Posterior cingulate gyrus (tissue), 11 donors: Measurements from ENCODE around the gene NPFFR1.

Experiments used
- DNase-seq, 10 donors: peaks; one replicate each; pipeline versions ENCODE4 v3.0.0 to v3.0.0-alpha.2; 2020 to 2021; ENCODE audit warnings: mixed read lengths in 3 of 10
- intact Hi-C: fragments of 100-400 bp; cut with DNase I; formaldehyde crosslinking; loops from one replicate; pipeline ENCODE4 v1.15.1; 2023

Gene NPFFR1, protein sequence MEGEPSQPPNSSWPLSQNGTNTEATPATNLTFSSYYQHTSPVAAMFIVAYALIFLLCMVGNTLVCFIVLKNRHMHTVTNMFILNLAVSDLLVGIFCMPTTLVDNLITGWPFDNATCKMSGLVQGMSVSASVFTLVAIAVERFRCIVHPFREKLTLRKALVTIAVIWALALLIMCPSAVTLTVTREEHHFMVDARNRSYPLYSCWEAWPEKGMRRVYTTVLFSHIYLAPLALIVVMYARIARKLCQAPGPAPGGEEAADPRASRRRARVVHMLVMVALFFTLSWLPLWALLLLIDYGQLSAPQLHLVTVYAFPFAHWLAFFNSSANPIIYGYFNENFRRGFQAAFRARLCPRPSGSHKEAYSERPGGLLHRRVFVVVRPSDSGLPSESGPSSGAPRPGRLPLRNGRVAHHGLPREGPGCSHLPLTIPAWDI

DNA sequence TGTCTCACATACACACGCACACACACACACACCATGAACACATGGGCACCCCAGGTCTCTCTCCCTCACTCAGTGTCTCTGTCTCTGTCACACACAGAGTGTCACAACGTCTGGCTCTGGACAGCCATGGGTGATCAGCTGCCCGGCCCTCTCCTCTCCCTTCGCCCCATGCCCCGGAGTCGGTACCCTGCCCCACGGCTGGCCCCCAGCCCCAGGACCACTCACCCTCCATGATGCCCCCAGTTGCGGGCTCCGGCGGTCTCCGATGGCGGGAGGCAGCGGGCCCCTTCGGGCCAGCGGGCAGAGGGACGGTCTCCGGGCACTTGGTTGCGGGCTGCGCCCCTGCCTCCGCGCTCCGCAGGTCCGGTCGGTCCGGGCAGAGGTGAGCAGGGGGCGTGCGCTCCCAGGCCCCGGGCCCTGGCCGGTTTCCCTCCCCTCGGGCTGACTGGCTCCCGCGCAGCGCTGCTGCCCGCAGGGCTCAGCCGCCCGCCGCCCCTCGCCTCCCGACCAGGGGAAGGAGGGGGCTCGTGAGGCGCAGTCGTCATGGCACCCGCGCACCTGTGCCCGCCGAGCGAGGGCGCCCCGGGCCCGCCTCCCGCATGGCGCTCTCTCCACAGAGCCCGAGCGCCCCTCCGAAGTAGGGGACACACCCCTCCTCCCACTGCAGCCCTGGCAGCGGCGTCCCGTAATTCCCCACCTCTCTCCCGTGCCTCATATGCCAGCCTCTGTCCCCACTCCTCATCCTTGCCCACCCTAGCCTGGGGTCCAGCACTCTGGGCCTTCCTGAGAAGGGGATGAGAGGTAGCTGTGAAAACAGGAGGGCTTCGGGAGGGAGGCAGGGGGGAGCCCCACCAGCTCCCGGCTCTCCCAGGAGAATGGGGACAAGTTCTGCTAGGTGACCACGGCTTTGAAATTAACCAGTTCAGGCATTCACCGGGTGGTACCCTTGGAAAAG, at the start of gene NPFFR1:
Gene NPFFR1 (minus strand): TSS at position 560 of the 955 bp plus-strand sequence. CDS start 328 bp downstream, at position 232.
- intact Hi-C loops, result no loop called here
- DNase-seq, result peak in 2 of 10 donors; percentile 19 to 81

DNA sequence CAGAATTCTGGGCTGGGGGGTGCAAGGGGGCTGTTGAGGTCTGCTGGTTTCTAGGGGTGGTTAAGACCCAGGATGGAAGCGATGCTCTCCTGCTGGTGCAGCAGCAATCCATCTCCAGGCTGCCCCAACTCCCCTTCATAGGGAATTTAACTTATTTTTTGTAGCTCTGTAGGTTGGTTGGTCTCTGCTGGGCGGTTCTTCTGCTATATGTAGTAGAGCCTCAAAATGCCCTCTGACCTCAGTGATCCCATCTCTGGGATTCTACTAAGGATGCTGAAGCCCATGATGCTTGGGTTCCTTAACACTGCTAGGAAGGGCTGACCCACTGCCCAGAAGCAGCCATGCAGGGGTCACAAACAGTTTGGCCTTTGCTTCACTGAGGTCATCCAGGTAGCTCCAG, 49.5 kb upstream of the NPFFR1 start:
- DNase-seq, result no peak
- intact Hi-C loops, result no loop called here

DNA sequence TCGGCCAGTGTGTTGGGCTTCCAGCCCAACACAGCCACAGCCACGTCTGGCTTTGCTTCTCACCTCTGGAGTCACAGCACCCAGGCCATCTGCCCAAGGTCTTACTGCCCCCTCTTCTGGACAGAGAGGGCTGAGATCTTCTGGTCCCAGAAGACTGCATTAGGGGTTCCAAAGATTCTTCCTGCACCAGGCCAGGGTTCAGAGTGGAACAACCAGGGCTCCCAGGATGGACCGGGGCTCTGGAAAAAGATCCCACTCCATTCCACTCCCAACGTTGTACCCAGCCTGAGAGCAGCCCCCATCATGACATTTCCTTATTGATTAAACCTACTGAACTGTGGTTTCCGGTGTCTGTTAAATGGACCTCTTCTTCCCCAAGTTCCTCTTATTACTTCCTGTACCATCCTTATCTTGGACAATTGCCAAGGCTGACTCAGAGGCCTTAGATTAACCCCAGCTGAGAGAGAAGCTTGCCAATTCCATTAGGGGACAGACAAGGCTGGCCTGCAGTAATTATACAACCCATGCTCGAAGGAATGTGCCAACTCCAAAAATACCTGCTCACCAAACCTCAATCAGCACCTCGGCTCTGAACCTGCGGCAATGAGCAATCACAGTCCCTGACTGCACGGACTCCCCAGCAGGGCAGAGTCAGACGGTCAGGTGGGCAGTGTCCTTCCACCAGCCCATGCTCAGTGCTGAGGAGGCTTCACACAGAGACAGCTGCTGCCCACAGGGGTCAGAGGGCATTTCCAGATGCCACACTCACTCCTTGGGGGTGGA, 47.9 kb upstream of the NPFFR1 start:
- intact Hi-C loops, result no loop called here
- DNase-seq, result peak in 2 of 10 donors; percentile 30 to 33

DNA sequence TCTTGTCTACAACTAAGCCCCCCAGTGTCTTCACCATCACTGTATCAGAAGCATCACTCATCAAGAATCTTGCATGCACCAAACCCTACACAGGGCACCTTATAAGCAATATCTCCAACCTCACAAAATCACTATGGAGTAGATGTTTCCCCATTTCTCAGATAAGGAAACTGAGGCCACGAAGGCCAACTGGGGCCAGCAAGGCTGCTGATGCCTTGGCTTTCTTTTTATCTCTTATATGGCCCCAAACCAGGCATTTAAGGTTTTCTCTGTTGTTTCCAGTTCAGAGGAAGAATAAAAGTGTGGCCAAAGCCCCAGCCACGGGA, 47.3 kb upstream of the NPFFR1 start:
- intact Hi-C loops, result no loop called here
- no peak for DNase-seq

DNA sequence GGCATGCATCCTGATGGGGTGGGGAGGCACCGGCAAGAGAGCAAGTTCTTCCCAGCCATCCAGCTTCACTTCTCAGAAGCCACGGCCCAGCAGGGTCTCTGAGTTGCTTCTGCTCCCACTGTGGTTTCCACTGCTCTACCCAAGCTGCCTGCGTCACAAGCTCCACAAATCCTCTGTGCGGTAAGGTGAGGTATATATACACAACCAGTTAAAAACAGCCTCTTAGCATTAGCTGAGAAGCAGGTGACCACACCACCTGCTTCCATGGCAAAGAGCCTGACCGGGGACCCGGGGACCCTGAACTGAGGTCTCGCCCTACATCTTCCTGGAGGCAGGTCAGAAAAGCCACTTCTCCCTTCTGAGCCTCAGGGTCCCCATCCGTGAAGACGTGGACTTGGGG, 46.9 kb upstream of the NPFFR1 start:
- DNase-seq, result no peak
- intact Hi-C loops, result no loop called here

DNA sequence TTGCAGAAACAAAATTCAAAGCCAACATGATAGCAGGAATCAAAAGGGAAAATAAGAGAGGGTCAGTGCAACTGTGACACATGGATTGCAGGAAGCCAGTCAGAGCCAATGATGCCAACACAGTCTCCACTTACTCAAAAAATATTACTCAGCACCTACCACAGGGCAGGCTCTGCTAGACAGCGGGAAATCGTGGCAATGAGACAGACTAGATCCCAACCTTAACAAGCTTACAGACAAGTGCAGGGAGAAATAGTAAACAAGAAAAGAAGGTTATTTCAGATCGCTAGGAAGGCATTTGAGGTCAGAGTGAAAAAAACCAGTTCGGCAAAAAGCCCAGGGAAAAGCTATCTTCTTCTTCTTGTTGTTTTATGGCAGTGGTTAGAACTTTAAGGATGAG, 45.2 kb upstream of the NPFFR1 start:
- intact Hi-C loops, result no loop called here

DNA sequence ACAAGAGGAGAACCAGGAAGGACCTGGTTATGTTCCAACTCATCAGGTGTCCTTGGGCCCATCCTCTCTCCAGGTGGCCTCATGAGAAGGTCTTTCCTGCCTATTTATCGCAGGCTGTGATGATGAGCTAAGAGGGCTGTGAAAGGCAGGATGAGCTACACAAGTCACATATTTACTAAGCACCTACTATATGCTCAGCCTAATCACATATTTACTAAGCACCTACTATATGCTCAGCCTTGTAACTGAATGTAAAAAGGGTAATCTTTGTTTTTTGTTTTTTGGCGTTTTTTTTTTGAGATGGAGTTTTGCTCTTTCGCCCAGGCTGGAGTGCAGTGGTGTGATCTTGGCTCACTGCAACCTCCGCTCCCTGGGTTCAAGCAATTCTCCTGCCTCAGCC, 44.2 kb upstream of the NPFFR1 start:
- intact Hi-C loops, result no loop called here
- no peak for DNase-seq

More for the DNA sequence above, 45.2 kb upstream of the NPFFR1 start:
- no peak for DNase-seq

DNA sequence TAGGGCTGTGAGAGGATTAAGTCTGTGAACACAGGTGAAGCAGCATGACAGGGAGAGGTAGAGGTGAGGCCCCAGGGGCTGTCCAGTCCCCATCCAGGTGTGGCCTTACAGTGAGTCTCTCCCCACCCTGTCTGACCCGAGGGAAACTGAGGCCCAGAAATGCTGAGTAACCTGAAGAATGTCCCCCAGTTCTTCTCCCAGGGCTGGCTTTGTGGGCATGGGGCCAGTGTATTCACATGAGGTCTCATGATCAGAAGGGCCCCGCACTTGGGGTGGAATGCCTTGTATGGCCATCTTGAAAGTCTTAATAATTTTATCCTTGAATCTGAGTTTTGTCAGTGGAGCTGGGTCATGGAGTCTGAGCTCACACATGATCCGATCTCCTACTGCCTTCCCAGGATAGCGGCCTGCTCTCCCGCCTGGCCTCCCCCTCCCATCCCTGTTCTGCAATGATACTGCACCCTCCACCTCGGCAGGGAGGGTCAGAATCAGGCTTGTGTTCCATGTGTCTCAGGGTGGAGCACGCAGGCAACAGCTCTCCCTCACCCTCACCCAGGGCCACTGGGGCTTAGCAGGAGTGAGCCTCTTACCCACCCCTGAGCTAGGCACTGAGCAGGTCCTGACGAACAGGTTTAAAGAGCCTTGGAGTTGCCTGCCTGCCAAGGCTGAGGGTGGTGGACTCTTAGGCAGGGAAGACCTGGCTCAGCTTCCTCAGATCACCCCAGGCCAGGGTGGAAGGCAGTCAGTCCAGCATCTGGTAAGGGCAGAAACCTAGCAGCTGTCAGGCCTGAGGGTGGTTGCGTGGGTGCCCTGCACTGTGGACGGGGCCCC, 41.4 kb upstream of the NPFFR1 start:
- no peak for DNase-seq
- intact Hi-C loops, result no loop called here

DNA sequence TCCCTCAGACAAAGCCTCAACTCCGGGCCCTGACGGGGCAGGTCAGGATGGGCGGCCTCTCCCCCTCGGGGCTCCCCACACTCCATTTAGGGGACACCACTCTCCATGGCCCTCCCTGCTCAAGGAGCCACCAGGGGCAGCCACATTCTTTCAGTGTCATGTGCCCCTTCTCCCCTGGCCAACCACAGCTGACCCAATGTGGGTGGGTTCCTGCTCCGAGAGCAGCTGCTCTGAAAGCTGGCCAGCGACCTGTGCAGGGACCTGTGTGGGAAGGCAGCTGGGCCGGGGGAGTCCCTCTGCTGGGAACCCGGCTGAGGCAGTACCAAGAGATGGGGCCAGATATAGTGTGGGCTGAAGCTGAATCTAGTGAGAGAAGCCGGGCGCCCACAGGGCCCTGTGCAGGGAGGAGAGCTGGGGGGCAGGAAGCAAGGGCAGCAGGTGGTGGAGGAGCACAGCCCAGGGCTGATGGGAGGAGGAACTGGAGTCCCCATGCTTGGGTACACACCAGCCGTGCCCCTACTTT, 40.6 kb upstream of the NPFFR1 start:
- no peak for DNase-seq
- intact Hi-C loops, result no loop called here

DNA sequence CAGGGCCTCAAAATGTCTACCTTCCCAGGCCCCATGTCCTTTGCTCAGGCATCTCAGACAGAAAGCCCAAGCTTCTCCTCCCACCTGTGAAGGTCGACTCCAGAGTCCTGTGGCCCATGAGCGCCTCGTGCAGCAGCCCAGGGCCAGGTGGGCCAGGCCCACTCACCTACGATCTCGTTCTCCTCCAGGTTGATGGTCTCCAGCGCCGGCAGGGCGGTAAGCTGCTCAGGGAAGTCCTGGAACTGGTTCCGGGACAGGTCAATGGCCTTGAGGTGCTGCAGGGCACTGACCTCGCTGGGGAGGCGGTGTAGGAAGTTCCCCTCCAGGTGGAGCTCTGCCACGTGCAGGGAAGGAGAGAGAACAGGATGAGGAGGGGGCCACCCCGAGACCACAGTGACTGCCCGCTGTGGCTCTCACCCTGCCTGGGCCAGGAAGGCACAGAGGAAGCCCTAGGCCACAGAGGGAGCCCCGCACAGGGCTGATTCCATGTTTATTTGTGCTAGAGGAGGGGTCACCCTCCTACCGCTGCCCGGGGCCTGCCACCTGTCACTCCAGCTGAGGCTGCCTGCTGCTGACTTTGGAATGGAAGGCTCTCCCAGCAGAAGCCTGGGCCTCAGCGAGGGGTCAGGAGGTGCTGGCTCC, 40.0 kb upstream of the NPFFR1 start:
- intact Hi-C loops, result no loop called here
- DNase-seq, result no peak

DNA sequence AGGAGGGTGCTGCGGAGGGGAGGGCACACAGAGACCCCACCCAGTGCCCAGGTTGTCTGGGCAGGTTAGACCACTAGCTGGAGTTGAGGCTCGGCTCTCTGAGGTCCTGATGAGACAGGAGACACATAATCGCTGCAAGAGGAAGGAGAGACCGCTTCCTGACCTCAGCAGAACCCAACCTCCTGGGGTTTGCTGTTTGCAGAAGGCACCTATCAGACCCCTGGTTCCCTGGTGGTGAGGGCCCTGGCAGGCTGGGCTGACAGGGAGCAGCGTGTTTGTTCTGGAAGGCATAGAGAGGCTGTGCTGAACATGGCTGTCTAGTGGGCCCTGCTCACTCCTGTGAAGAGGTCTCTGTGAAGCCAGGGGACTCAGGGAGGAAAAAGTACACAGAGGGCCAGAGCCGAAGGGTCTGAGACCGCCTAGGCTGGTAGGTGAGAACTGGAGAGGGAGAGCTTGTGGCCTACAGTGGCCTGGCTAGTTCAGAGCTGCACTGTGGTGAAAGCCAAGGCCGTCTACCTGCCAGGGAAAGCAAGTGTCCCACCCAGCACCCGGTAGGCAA, 39.4 kb upstream of the NPFFR1 start:
- intact Hi-C loops, result no loop called here
- no peak for DNase-seq

DNA sequence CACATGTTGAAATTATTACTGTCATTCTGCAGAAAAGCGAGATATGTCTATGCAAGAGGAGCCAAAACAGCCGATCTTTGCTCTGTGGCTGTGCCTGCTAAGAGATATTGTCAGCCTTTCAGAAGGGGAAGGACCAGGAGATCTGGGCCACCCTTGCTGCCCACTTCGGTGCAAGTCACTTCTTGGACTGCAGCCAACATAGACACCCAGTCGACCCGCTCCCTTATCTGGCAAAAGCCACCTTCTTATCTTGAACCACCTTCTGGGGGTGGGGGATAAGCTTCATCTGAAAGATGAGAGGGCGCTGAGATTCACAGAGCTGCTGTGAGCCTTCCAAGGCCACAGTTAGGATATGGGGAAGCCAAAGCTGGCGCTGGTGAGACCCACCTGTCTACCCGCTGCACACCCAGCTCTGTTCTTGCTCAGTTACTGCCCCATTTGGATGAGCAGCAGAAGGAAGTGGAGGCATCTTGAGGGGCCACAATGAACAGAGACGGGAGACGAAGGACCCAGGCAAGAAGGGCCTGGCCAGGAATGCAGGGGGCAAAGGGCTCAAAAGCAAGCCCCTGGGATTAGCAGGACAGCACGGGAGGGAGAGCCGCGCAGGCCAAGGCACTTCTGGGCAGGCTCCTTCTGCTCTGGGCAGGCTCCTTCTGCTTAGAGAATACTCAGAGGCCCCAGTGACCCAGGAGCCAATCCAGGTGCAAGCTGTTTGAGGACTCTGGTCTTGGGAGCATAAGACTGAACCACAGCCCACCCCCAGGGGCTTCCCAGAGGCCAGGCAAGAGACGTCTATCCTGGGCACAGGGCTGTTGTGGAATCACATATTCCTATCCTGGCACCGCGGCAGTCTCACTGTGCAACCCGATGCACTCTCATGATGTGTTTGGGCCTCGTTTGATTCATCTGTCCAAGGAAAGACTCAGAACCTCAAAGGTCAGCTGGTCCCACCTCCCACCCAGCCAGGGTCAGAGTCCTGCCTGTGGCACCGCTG, 38.4 kb upstream of the NPFFR1 start:
- intact Hi-C loops, result no loop called here
- no peak for DNase-seq

DNA sequence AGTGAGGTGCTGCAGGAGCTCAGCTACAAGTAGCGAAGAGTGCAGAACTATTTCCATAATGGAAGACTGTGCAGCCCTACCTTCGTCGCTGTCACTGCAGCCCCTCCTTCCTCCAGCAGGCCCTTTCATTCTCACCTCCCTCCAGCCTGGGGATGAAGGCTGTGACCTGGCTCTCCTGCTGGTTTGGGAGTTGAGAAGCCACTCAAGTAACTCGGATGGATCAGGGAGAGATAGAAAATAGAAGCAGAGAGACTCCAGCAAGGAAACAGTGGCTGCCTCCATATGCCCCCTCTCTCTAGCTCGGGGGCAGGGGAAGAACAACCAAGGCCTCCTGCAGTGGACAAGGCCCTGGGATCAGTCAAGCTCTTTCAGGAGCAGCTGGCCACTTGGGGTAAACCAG, 37.4 kb upstream of the NPFFR1 start:
- no peak for DNase-seq
- intact Hi-C loops, result no loop called here

DNA sequence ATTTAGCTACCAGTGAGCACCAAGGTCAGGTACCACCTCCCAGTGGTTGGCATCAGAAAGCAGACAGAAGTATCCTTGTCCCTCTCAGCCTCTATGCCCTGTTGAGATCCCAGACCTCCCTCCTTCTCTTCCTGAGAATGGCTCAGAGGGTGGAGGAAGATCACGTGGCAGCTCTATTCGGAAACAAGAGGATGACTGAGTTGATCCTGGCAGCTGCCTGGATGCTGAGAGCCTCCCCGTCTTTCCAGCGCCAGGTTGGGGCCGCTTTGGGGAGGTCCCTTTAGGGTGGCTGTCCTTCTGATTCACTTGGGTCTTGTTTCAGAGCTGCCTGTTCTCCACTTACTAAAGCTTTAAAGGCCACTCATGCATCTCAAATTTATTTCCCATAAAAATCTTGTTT, 36.9 kb upstream of the NPFFR1 start:
- no peak for DNase-seq
- intact Hi-C loops, result no loop called here

DNA sequence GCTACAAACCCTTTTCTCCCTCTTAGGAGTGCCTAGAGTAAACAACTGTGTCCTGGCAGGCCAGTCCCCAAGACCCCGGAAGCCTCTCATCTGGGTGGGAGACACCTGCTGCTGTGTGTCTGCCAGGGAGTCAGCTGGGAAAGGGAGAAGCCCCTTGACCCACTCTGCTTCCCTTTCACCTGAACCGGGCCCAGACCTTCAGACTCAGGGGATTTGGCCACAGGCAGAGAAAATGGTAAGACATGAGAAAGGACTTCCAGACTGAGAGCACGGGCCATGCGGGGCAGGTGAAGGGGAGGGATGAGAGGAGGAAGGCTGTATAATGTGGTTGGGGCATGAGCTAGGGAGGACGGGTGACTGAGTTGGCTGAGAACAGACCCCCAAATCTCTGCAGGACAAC, 36.0 kb upstream of the NPFFR1 start:
- DNase-seq, result no peak
- intact Hi-C loops, result no loop called here

DNA sequence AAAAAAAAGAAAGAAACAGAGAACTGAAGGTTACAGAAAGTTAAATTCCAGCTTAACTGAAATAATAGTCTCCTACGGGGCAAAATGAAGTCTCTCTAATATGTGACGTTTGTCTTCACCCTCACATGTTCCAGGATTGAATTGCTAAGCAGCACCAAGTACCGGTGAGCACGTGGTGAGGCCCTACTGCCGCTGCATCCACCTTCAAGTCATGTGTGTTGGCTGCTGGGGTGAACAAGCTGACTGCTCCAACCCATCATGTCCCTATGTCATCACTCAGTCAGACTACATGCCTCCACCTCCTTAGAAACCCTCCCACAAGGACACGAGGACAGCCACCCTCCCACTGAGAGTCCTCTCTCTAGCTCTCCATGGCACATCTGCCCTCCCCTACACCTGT, 35.4 kb upstream of the NPFFR1 start:
- intact Hi-C loops, result no loop called here
- no peak for DNase-seq

DNA sequence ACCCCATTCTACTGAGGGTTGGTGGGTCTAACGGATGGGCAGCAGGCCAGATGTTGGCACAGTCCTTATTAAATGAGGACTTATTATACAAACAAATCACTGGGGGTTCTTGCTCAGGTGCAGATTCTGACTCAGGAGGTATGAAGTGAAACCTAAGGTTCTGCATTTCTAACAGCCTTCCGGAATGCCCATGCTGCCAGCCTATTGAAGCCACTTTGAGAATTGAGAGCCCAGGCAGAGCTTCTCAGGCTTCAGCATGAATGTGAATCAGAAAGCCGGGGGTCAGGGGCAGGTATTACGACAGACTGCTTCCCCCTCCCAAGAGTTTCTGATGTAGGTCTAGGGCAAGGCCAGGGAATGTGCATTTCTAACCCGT, 34.1 kb upstream of the NPFFR1 start:
- no peak for DNase-seq
- intact Hi-C loops, result no loop called here
